OCI-M1 (cell line): Measurements from ENCODE around the gene LRRC4C.
"Not testable (repeated sequence)": the region's sequence is repeated elsewhere in the genome, so short reads cannot be mapped to it uniquely, and the experiment has no call there.

Source experiments
- DNase-seq: peaks from one replicate; lab custom pipeline; 2025; lab: John Stamatoyannopoulos, UW

Gene LRRC4C

DNA sequence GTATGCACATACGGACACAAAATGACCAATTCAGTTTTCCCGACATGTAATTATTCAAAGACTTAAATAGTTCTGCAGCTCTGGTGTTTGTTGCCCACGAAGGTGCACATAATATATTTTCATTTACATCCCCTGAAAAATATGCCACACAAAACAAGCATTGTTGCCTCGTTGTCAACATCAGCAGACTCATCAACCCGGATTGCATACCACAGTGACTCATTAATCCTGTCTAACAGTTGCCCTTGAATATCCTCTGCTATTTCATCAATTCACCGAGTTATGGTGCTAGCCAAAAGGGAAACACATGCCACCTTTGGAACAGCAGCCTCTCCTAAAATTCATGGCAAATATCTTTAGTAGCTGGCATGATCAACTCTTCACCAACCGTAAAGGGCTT lies 582.2 kb downstream of the LRRC4C start:
- DNase-seq = peak; percentile 6

DNA sequence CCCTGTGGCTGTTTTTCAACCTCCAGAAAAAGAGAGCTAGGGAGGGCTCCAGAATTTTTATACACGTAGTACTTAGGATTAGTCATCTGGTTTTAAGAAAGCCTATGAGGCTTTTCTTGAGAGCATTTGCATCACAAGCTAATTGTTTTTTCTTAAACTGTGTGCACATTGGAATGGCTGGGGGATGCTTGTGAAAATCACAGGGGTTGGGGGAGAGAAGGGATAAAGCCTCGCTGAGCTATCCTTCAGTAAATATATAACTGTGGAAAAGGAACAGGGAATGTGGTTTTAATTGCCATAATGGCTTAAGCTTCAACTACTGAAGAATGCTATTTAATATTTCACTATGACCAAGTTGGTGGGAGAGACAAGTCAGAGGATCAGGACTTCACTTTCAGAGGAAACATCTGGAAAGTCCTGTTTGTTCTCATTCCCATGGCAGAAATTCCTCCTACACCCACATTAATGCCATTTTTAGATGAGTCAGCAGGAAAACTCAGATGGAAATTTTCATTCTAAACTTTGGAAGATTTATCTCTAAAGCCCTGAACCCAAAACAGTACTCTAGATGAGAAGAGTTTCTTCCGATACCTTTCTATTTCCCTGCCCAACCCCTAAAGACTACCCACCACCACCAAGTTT lies 591.3 kb downstream of the LRRC4C start:
- DNase-seq = no peak

DNA sequence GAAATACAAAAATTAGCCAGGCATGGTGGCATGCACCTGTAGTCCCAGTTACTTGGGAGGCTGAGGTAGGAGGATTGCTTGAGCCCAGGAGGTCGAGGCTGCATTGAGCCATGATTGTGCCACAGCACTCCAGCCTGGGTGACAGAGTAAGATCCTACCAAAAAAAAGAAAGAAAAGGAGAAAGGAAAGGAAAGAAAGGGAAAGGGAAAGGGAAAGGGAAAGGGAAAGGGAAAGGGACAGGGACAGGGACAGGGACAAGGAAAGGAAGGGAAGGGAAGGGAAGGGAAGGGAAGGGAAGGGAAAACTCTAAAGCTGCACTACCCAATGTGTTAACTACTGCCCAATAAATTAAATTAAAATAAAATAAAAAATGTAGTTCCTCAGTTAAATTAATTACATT lies 601.7 kb downstream of the LRRC4C start:
- DNase-seq = not testable (repeated sequence)

GRCh38 chr11:40842750-40843339 lies 616.6 kb downstream of the LRRC4C start:
- no peak for DNase-seq

GRCh38 chr11:40841231-40841630 lies 618.2 kb downstream of the LRRC4C start:
- DNase-seq = no peak

DNA sequence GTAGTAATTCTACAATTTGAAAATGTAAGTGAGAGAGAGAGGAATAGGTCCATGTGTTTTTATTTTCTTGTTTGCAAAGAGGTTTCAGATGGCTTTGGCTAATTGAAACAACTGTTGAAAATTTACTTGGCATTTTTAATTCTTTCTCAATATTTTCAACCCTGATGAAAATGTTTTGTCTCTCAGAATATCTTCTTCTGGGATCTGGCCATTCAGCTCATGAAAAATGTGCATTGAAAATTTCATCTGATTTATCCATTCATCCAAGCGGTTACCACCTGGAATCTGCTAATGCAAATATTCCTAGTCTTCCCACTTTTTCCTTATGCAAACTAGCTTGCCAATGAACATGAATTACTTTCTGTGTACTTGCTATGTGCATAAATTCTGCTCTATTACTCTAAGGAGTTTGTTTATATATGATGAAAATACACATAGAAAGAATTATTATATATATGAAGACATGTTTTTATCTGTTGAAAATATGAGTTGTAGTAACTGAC lies 621.2 kb downstream of the LRRC4C start:
- no peak for DNase-seq

GRCh38 chr11:40827116-40827515 lies 632.3 kb downstream of the LRRC4C start:
- no peak for DNase-seq

DNA sequence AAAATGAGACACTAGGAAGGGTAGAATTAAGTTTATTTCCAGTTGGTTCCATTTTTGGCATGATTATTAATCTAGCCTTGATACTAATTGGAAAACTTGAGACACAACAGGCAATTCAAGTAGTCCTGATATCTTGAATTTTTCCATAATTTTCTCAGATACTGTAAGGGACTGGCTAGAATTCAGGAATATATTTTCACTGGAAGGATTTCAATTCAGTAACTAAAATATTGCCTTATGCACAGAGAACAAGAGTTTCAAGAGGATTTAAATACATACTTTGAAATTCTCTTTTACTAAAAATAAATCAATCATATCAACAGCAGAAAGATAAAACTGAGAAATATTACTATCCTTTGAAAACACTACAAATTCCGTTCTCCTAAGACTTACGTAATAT lies 632.9 kb downstream of the LRRC4C start:
- DNase-seq = no peak

GRCh38 chr11:40825201-40825834 lies 634.1 kb downstream of the LRRC4C start:
- DNase-seq = no peak

- no peak for DNase-seq
Observed at GRCh38 chr11:40819230-40819629, 640.2 kb downstream of the LRRC4C start.

DNA sequence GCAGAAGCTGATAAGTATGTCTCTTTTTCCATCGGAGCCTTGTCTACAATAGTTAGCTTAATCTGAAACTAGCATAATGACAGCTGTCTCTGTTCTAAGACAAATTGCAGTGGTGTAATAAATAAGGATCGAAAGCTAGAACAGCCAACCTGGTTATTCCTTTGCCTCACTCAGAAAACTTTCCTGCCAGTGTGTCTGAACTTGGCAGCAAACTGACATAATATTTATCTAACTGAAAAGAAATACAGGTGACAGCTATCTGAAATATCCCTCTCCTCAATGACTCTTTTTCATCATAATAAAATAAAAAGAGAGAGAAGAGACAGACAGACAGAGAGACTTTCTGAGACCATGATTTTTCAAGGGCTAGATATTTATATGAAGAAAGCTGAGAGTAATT lies 642.5 kb downstream of the LRRC4C start:
- DNase-seq = no peak

DNA sequence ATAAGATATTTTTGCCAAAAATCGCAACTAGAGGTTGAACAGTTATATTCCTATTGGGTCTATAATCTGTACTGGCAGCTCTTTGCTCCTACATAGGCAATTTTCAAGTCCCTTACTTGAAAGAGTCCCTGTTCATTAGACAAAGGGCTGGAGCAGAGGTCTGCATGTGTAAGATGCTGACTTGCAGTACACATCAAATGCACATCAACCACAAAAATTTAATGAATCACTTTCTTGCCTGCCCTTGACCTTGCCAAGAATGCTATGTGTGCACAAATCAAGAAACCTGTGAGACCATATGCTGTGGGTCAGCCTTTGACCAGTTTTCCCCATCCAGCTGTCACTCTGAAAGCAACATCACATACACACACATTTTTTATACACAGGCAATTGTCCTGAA lies 661.5 kb downstream of the LRRC4C start:
- no peak for DNase-seq

DNA sequence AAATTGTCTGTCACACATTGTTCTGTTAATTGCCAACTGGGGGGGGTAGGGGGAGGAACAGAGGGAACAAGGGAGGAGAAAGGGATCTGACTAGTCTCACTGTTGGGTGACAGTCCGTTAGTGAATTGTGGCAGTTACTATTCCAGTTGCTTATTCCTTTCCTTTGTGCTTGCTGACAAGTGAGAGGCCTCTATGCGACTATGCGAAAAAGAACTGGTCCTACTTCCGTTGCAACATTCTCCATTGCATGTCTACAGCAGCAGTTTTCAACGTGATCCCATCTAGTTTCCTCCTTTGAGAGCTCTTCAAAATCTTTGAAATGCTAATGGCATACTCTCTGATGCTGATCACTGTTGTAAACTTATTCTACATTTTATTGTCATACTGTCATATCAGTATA lies 672.2 kb downstream of the LRRC4C start:
- DNase-seq = no peak

GRCh38 chr11:40763046-40763445 lies 696.4 kb downstream of the LRRC4C start:
- DNase-seq = no peak

DNA sequence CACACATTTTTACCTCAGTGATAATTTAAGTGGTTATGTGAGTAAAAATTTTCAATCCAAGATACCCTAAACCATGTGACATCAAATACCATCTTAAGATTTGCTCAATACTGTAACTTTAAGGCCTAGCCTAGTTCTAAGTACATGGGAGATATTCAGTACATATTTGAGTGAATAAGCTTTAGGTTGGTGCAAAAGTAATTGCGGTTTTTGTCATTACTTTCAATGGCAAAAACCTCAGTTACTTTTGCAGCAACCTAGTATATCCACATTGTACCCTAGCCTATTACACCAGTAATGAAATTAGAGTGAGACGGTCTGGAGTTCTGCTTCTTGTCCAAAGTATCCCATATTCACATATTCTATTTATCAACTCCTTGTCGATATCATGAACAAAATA lies 700.1 kb downstream of the LRRC4C start:
- DNase-seq = no peak

DNA sequence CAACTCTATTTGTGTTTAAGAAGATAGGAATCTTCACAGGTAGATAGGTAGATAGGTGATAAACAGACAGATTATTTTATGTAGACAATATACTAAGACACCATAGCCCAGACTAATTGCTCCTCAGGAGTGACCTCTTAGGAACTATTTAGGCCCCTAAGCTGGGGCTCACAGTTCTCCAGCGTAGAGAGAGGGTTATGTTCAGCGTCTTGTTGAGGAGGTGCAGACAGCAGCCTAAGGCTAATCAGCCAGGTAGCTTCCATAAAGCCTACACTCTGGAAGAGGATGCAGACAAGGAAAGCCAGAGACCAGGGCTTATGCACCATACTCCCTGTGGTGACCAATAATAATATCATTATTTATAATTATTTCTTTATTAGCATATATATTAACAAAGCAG lies 705.2 kb downstream of the LRRC4C start:
- no peak for DNase-seq

DNA sequence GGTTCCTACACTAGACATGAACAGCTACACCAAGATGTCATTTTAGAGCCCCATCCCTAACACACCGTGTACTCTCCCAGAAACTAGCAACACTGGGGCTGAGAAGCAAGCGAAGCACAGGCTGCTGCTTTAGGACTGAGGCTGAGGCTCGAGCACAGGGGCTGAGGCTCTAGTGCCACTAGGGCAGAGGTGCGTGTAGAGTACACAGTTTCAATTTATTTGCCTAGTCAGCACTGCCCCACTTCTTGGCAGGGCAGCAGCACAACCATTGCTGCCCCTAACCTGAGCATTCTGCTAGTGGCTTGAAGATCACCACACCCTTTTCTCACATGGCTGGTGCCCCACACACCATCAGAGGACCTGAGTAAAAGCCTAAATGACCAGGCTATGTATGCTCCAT lies 713.2 kb downstream of the LRRC4C start:
- DNase-seq = no peak

DNA sequence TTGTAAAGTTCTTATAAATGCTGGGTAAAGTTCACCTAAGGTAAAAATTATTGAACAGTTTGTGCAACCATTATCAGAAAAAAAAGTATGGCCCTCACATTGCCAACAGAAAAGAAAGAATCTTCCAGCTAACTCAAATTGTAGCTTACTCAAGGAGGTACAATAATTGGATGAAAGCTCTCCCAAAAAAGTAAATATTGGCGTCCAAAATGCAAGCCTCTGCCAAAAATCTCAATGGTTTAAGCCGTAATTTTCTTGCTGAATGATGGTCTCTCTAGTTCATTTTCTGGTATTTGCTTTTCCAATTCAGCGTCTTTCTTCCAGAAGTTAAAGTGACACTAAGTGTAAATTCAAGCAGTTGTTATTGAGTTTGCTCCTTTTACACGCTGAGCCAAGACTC lies 727.3 kb downstream of the LRRC4C start:
- no peak for DNase-seq

DNA sequence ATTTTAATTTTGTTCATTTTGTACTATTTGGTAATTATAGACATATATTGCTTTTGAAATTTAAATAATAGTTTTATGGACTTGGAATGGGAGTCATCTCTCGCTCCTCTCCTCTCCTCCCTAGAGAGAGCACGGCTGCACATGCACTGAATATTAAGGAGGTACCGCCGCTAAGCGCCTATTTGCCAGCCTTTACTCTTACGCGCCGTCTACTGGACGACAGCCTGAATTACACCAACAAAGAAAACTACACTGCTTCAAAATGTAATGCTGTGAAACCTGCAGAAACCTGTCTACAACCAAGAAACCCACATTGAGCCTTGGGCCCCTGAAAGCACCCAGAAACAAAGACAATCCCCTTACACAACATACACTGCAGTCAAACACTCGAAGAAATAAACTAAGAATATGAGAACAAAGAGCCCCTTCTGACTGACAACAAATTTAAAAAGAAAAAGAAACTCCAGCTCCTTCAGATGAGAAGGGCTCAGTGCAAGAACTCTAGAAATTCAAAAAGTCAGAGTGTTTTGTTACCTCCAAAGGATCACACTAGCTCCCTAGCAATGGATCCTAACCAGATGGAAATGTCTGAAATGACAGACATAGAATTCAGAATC lies 737.2 kb downstream of the LRRC4C start:
- DNase-seq = peak; percentile 61

- no peak for DNase-seq
Observed at GRCh38 chr11:40716344-40717130, 742.9 kb downstream of the LRRC4C start.

DNA sequence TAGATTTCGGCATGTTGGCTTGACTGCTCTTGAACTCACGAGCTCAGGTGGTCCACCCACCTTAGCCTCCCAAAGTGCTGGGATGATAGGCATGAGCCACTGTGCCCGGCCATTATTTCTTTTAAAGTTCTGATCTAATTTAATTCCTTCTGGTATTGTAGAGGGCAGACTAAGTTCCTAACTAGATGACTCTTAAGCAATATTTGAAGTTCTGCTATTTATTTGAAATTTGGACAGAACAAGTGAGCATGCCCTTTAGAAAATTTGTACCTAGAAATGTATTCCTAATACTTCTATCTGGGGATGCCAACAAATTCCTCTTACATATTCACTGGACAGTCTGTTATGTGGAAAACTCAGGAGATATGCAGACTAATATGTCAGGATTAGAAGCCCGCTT lies 746.4 kb downstream of the LRRC4C start:
- DNase-seq = no peak

DNA sequence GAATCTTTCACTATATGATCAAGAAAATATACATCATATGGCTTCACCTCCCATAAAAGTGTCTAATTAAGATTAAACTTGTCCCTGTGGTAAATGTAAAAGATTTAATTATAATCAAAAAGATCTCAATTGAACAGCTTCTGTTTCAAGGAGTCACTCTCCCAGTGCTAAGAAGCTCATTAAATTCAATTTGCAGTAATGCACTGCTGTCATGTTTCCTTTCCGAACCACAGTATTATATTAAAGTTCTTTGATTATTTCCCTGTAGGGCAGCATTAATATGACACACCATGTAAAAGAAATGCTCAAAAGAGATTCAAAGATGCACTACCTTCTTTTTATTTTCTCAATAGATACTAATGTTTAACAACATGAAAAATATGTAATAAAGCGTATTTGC lies 758.4 kb downstream of the LRRC4C start:
- no peak for DNase-seq
